HL-60 (cell line): Measurements from ENCODE around the gene STK17A.

ENCODE experiments used
- DNase-seq, 2 experiments: peaks; one replicate each; pipeline ENCODE4 v3.0.0-alpha.2; 2010 to 2020; ENCODE audit warnings: low read depth in 1 of 2, low spot score in 1 of 2
- H3K27ac ChIP-seq: fragments of 250-450 bp; sonication (Bioruptor Pico); replicated peaks from 2 replicates; pipeline ENCODE4 v1.5.1; 2020; ENCODE audit warnings: mild to moderate bottlenecking, moderate library complexity
- H3K27me3 ChIP-seq: fragments of 250-450 bp; sonication (Bioruptor Pico); 2 replicates; pipeline ENCODE4 v1.5.1; 2021; ENCODE audit warnings: mild to moderate bottlenecking, moderate library complexity; ENCODE audit not compliant: insufficient read depth, poor library complexity, severe bottlenecking
- H3K4me3 ChIP-seq: replicated peaks from 2 replicates; pipeline ENCODE4 v1.5.1; 2011; ENCODE audit warnings: mild to moderate bottlenecking, control low read depth, low read length; ENCODE audit not compliant: insufficient read depth
- GABPA ChIP-seq: IDR thresholded peaks from 2 replicates; pipeline ENCODE4 v1.6.1; 2012; ENCODE audit warnings: low read depth
- POLR2AphosphoS5 ChIP-seq: IDR thresholded peaks from 2 replicates; pipeline ENCODE4 v1.6.1; 2012; ENCODE audit warnings: low read depth
- SPI1 ChIP-seq: IDR thresholded peaks from 2 replicates; pipeline ENCODE4 v1.6.1; 2012; ENCODE audit warnings: low read depth, mild to moderate bottlenecking, borderline replicate concordance
- long read RNA-seq: library from polyadenylated mRNA; unstranded; transcript quantifications from one replicate; pipeline ENCODE4 v2.0.0, GENCODE V29; 2020
- TF ChIP-seq, protein P1 (sequence below): IDR thresholded peaks from 2 replicates; pipeline ENCODE4 v1.6.1; 2012; ENCODE audit warnings: low read depth; ENCODE audit not compliant: insufficient replicate concordance
- TF ChIP-seq, protein P2 (sequence below): IDR thresholded peaks from one replicate; pipeline ENCODE4 v1.5.1; 2011; ENCODE audit warnings: low read length, control low read depth, inconsistent platforms; ENCODE audit not compliant: insufficient read depth

The STK17A gene
- long read RNA-seq, transcript STK17A-201 (7 exons, 3,368 nt), result major isoform, 8 of 12 reads
- long read RNA-seq, partial matches to known transcripts, result 0 of 12 reads
- long read RNA-seq, other reads (novel, unspliced or antisense), result 4 of 12 reads

GRCh38 chr7:43582503-43583423 lies at the start of gene STK17A:
STK17A (plus strand) TSS chr7:43583108; CDS start chr7:43583244, 136 bp downstream.
- H3K27me3 ChIP-seq, result no peaks in the 10 kb centered on the region
- DNase-seq, result peak; percentile 86 to 93
- TF ChIP-seq, protein P1, sequence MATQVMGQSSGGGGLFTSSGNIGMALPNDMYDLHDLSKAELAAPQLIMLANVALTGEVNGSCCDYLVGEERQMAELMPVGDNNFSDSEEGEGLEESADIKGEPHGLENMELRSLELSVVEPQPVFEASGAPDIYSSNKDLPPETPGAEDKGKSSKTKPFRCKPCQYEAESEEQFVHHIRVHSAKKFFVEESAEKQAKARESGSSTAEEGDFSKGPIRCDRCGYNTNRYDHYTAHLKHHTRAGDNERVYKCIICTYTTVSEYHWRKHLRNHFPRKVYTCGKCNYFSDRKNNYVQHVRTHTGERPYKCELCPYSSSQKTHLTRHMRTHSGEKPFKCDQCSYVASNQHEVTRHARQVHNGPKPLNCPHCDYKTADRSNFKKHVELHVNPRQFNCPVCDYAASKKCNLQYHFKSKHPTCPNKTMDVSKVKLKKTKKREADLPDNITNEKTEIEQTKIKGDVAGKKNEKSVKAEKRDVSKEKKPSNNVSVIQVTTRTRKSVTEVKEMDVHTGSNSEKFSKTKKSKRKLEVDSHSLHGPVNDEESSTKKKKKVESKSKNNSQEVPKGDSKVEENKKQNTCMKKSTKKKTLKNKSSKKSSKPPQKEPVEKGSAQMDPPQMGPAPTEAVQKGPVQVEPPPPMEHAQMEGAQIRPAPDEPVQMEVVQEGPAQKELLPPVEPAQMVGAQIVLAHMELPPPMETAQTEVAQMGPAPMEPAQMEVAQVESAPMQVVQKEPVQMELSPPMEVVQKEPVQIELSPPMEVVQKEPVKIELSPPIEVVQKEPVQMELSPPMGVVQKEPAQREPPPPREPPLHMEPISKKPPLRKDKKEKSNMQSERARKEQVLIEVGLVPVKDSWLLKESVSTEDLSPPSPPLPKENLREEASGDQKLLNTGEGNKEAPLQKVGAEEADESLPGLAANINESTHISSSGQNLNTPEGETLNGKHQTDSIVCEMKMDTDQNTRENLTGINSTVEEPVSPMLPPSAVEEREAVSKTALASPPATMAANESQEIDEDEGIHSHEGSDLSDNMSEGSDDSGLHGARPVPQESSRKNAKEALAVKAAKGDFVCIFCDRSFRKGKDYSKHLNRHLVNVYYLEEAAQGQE, result peak; percentile 60
- no peak for TF ChIP-seq GABPA
- TF ChIP-seq POLR2AphosphoS5, result peak; percentile 76; the same call in 1 of the 2 replicates
- TF ChIP-seq SPI1, result no peak
- TF ChIP-seq, protein P2, sequence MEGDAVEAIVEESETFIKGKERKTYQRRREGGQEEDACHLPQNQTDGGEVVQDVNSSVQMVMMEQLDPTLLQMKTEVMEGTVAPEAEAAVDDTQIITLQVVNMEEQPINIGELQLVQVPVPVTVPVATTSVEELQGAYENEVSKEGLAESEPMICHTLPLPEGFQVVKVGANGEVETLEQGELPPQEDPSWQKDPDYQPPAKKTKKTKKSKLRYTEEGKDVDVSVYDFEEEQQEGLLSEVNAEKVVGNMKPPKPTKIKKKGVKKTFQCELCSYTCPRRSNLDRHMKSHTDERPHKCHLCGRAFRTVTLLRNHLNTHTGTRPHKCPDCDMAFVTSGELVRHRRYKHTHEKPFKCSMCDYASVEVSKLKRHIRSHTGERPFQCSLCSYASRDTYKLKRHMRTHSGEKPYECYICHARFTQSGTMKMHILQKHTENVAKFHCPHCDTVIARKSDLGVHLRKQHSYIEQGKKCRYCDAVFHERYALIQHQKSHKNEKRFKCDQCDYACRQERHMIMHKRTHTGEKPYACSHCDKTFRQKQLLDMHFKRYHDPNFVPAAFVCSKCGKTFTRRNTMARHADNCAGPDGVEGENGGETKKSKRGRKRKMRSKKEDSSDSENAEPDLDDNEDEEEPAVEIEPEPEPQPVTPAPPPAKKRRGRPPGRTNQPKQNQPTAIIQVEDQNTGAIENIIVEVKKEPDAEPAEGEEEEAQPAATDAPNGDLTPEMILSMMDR, result peak; percentile 95
- peak within 1 kb of the TSS; percentile 82 for H3K27ac ChIP-seq
- H3K4me3 ChIP-seq, result peak within 1 kb of the TSS; percentile 73

DNA sequence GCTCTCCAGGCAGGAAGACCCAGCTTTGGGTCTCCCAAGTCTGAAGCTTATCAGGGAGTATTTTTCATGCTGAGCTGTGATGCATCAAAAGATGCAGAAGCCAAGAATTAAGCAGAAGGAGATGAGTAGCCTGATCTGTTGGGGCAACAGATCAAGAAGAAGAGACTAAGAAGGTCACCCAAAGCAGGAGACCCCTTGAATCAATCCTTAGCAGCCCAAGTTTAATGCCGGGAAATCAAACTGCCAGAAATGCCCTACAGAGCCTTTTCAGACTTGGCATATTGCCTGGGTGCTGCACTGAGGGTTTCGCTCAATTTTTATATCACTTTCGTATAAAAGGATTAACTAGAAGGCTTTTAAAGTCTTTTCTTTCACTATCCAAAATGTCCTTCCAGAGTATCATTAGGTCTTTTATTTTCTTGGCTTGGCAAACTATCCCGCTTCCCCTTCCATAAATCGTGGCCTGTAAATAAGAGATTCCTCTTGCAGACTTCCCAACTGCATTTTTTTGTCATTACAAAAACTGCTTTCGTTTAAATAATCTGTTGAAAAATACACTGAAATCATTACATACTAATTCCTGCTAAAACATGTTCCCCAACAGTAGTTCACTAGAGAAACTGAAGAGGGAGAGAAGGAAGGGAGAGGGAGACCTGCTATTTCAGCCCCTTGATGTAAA lies 49.0 kb upstream of the STK17A start:
- H3K27me3 ChIP-seq, result no peaks in the 10 kb centered on the region

More for the DNA sequence above, 49.0 kb upstream of the STK17A start:
- Histone ChIP-seq H3K27ac (no peak overlapping the region), H3K4me3 (no peak overlapping the region)
- TF ChIP-seq, protein P2, result no peak
- TF ChIP-seq GABPA (no peak), POLR2AphosphoS5 (no peak), SPI1 (no peak)
- TF ChIP-seq, protein P1, result no peak
- no peak for DNase-seq
